ENCODE results near the gene POLR3E.

- no peak for TF ChIP-seq CTCF (IDR thresholded peaks at IDR 0.05; ENCODE audit: insufficient read depth, low read depth, low read length)
- no peak for TF ChIP-seq EZH2 (IDR thresholded peaks at IDR 0.05; ENCODE audit: insufficient read depth, low read length)
Measured at GRCh38 chr16:22372882-22373661, 75.9 kb downstream of the POLR3E start.

Measured in astrocyte (in vitro differentiated cells and primary cell).